Ascending aorta (tissue), 2 donors: ENCODE results near the gene SRXN1. TPM values are rescaled to one million over a fixed set of nuclear protein-coding genes. Genes with fewer than 3 reads are reported as not detected.

Source experiments
- DNase-seq, 2 donors: peaks; one replicate each; pipeline ENCODE4 v3.0.0-alpha.2; 2019; ENCODE audit warnings: low spot score in 2 of 2
- H3K27ac ChIP-seq, 2 donors: fragments of 200-600 bp; sonication (generic); one replicate each; pipeline ENCODE4 v1.5.1; 2016 to 2017; ENCODE audit warnings: mild to moderate bottlenecking in 1 of 2
- H3K27me3 ChIP-seq: fragments of 200-600 bp; sonication (generic); one replicate; pipeline ENCODE4 v1.5.1; 2017
- H3K36me3 ChIP-seq, 2 donors: fragments of 200-600 bp; sonication (generic); one replicate each; pipeline ENCODE4 v1.5.1; 2016
- H3K4me1 ChIP-seq, 2 donors: fragments of 200-600 bp; sonication (generic); one replicate each; pipeline ENCODE4 v1.5.1; 2016 to 2017; ENCODE audit warnings: mild to moderate bottlenecking in 1 of 2
- H3K4me3 ChIP-seq, 2 donors: fragments of 200-600 bp; sonication (generic); one replicate each; pipeline ENCODE4 v1.5.1; 2016 to 2017; ENCODE audit warnings: mild to moderate bottlenecking in 1 of 2
- H3K9me3 ChIP-seq, 2 donors: fragments of 200-600 bp; sonication (generic); one replicate each; pipeline ENCODE4 v1.5.1; 2016
- CTCF ChIP-seq, 3 experiments: fragments of 200-600 bp in 2 of 3; fragments of 450-650 bp in 1 of 3; sonication (generic) in 2 of 3; IDR thresholded peaks; one replicate each; pipeline ENCODE4 v1.5.1; 2016 to 2019; ENCODE audit warnings: antibody characterized with exemption in 3 of 3, mild to moderate bottlenecking in 1 of 3, moderate library complexity in 1 of 3
- intact Hi-C: fragments of 100-400 bp; cut with DNase I; formaldehyde crosslinking; loops from one replicate; pipeline ENCODE4 v1.15.1; 2023
- total RNA-seq: library from RNA; depleted of rRNA; stranded (reverse); fragments of >200 nt; gene quantifications from one replicate; pipeline ENCODE4 v1.1.0, GENCODE V29; 2016

Gene SRXN1
- total RNA-seq, 1 donor from 2014 or later: 28.8 TPM

- H3K27me3 ChIP-seq: no peaks in the 10 kb centered on the region
- H3K4me1 ChIP-seq: no peaks in the 10 kb centered on the region
- no peaks in the 10 kb centered on the region for H3K36me3 ChIP-seq
- no peaks in the 10 kb centered on the region for H3K9me3 ChIP-seq
- TF ChIP-seq CTCF (IDR thresholded peaks at IDR 0.05): no peak
- intact Hi-C loops: no loop called here
- H3K4me3 ChIP-seq: no peak overlapping the region
- no peak for DNase-seq
- H3K27ac ChIP-seq: no peak overlapping the region
These were observed 17.7 kb downstream of the SRXN1 start for GRCh38 chr20:635028-635892.

GRCh38 chr20:634148-634925 is 18.7 kb downstream of the SRXN1 start:
- Histone ChIP-seq H3K27ac (no peak overlapping the region), H3K4me3 (no peak overlapping the region), H3K27me3 (no peaks in the 10 kb centered on the region), H3K9me3 (no peaks in the 10 kb centered on the region), H3K36me3 (no peaks in the 10 kb centered on the region), H3K4me1 (no peaks in the 10 kb centered on the region)
- no peak for TF ChIP-seq CTCF (IDR thresholded peaks at IDR 0.05)
- intact Hi-C loops: no loop called here
- no peak for DNase-seq

- no peaks in the 10 kb centered on the region for H3K4me1 ChIP-seq
- no peaks in the 10 kb centered on the region for H3K27me3 ChIP-seq
These were observed 21.9 kb downstream of the SRXN1 start for GRCh38 chr20:631101-631500.

GRCh38 chr20:626579-626978 is 26.4 kb downstream of the SRXN1 start:
- Histone ChIP-seq H3K4me1 (no peaks in the 10 kb centered on the region), H3K27me3 (no peaks in the 10 kb centered on the region), H3K9me3 (no peaks in the 10 kb centered on the region), H3K36me3 (no peaks in the 10 kb centered on the region), H3K27ac (no peak overlapping the region), H3K4me3 (no peak overlapping the region)
- no peak for TF ChIP-seq CTCF (IDR thresholded peaks at IDR 0.05)
- intact Hi-C loops: no loop called here
- DNase-seq: no peak

More at GRCh38 chr20:631101-631500, 21.9 kb downstream of the SRXN1 start:
- Histone ChIP-seq H3K27ac (no peak overlapping the region), H3K36me3 (no peaks in the 10 kb centered on the region), H3K4me3 (no peak overlapping the region), H3K9me3 (no peaks in the 10 kb centered on the region)
- DNase-seq: no peak
- intact Hi-C loops: no loop called here
- TF ChIP-seq CTCF (IDR thresholded peaks at IDR 0.05): no peak

GRCh38 chr20:625360-625932 is 27.6 kb downstream of the SRXN1 start:
- Histone ChIP-seq H3K27ac (no peak overlapping the region), H3K4me3 (no peak overlapping the region), H3K27me3 (no peaks in the 10 kb centered on the region), H3K9me3 (no peaks in the 10 kb centered on the region), H3K36me3 (no peaks in the 10 kb centered on the region), H3K4me1 (no peaks in the 10 kb centered on the region)
- TF ChIP-seq CTCF (IDR thresholded peaks at IDR 0.05): no peak
- intact Hi-C loops: no loop called here
- DNase-seq: no peak
